Hepatocyte (in vitro differentiated cells): Measurements from ENCODE around the gene LATS2. TPM values are rescaled to one million over a fixed set of nuclear protein-coding genes. Genes with fewer than 3 reads are reported as not detected.
A peak's percentile ranks its signal among the peaks of the same experiment; 100 is the strongest.

Experiments used
- DNase-seq: peaks from one replicate; pipeline ENCODE4 v3.0.0-alpha.2; 2016; ENCODE audit warnings: low spot score
- H2AFZ ChIP-seq: fragments of 200-600 bp; sonication (generic); 2 replicates; pipeline ENCODE4 v1.6.0; 2016; ENCODE audit warnings: antibody characterized with exemption, mild to moderate bottlenecking
- H3K27ac ChIP-seq: fragments of 200-600 bp; sonication (generic); 2 replicates; pipeline ENCODE4 v1.5.1; 2016; ENCODE audit warnings: mild to moderate bottlenecking
- H3K27me3 ChIP-seq: fragments of 200-600 bp; sonication (generic); 2 replicates; pipeline ENCODE4 v1.6.1; 2016
- H3K36me3 ChIP-seq: fragments of 200-600 bp; sonication (generic); replicated peaks from 2 replicates; pipeline ENCODE4 v1.5.1; 2016; ENCODE audit warnings: low read depth; ENCODE audit not compliant: insufficient read depth
- H3K4me1 ChIP-seq: fragments of 200-600 bp; sonication (generic); 2 replicates; pipeline ENCODE4 v1.5.1; 2016; ENCODE audit warnings: mild to moderate bottlenecking, moderate library complexity; ENCODE audit not compliant: insufficient read depth
- H3K4me2 ChIP-seq: fragments of 200-600 bp; sonication (generic); 2 replicates; pipeline ENCODE4 v1.6.0; 2016
- H3K4me3 ChIP-seq: fragments of 200-600 bp; sonication (generic); 2 replicates; pipeline ENCODE4 v1.5.1; 2016; ENCODE audit warnings: mild to moderate bottlenecking
- H3K79me2 ChIP-seq: fragments of 200-600 bp; sonication (generic); 2 replicates; pipeline ENCODE4 v1.6.0; 2017; ENCODE audit warnings: mild to moderate bottlenecking
- H3K9me2 ChIP-seq: fragments of 200-600 bp; sonication (generic); replicated peaks from 2 replicates; pipeline ENCODE4 v1.6.0; 2017; ENCODE audit warnings: mild to moderate bottlenecking; ENCODE audit not compliant: insufficient read depth
- H3K9me3 ChIP-seq: fragments of 200-600 bp; sonication (generic); 2 replicates; pipeline ENCODE4 v1.5.1; 2016; ENCODE audit warnings: low read depth, mild to moderate bottlenecking
- H4K20me1 ChIP-seq: fragments of 200-600 bp; sonication (generic); 2 replicates; pipeline ENCODE4 v1.6.0; 2016; ENCODE audit warnings: mild to moderate bottlenecking; ENCODE audit not compliant: insufficient read depth, poor library complexity, severe bottlenecking
- EZH2 ChIP-seq: fragments of 200-600 bp; sonication (generic); IDR thresholded peaks from 2 replicates; pipeline ENCODE4 v1.6.1; 2016; ENCODE audit warnings: antibody characterized with exemption, mild to moderate bottlenecking, borderline replicate concordance
- EZH2phosphoT487 ChIP-seq: fragments of 200-600 bp; sonication (generic); IDR thresholded peaks from one replicate; pipeline ENCODE4 v1.6.1; 2018; ENCODE audit warnings: antibody characterized with exemption, mild to moderate bottlenecking, low read depth, moderate library complexity; ENCODE audit not compliant: unreplicated experiment, severe bottlenecking
- WGBS: methylation state at CpG from one replicate; pipeline ENCODE4 v1.1.6; 2016; ENCODE audit warnings: low lambda C conversion rate; ENCODE audit errors: missing lambda C conversion rate; 5-methylcytosine and 5-hydroxymethylcytosine counted together
- polyA plus RNA-seq: library from polyadenylated mRNA; unstranded; fragments of >200 nt; fragmentation: Nextera tagmentation; extraction: Ambion mirVana; gene quantifications from 2 replicates; pipeline ENCODE4 v1.2.1, GENCODE V29; 2016
- total RNA-seq: library from RNA; depleted of rRNA; stranded (reverse); fragments of >200 nt; gene quantifications from 2 replicates; pipeline ENCODE4 v1.2.3, GENCODE V29; 2014
- TF ChIP-seq, protein P1 (sequence below): fragments of 200-600 bp; sonication (generic); IDR thresholded peaks from 2 replicates; pipeline ENCODE4 v1.5.1; 2016; ENCODE audit warnings: antibody characterized with exemption, mild to moderate bottlenecking; ENCODE audit not compliant: poor library complexity

Gene LATS2
- total and polyA plus RNA-seq, 2 experiments from 2014 or later, result 6.2 to 15.5 TPM

DNA sequence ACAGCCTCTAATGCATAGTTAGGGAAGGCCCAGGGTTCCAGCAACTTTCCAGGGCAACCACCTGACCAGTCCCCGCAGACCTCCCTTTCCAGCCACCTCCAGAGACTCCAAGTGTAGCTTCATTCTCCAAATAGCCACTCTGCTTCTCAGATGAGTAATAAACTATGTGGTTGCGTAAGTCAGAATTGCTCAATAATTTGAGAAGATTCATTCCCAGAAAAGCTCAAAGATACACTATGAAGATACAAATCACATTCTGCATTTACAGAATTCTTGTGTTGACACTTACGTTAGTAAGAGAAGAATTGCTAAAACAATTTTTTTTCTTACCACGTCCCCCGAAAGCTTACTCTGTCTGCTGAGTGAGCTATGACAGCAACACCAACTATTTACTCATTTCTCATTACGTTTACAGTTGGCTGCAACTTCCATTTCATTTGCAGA lies 8.2 kb upstream of the LATS2 start:
- Histone ChIP-seq H3K4me2 (peak overlapping the region; percentile 17), H3K4me1 (peaks cover 4% of the 10 kb centered on the region), H3K9me2 (no peaks in the 10 kb centered on the region), H3K27ac (peak overlapping the region; percentile 41), H3K9me3 (no peaks in the 10 kb centered on the region), H4K20me1 (no peaks in the 10 kb centered on the region), H3K79me2 (no peaks in the 10 kb centered on the region), H3K4me3 (no peak overlapping the region), H3K27me3 (no peaks in the 10 kb centered on the region), H2AFZ (no peak overlapping the region), H3K36me3 (no peaks in the 10 kb centered on the region)
- TF ChIP-seq EZH2 (no peak), EZH2phosphoT487 (no peak)
- TF ChIP-seq, protein P1, sequence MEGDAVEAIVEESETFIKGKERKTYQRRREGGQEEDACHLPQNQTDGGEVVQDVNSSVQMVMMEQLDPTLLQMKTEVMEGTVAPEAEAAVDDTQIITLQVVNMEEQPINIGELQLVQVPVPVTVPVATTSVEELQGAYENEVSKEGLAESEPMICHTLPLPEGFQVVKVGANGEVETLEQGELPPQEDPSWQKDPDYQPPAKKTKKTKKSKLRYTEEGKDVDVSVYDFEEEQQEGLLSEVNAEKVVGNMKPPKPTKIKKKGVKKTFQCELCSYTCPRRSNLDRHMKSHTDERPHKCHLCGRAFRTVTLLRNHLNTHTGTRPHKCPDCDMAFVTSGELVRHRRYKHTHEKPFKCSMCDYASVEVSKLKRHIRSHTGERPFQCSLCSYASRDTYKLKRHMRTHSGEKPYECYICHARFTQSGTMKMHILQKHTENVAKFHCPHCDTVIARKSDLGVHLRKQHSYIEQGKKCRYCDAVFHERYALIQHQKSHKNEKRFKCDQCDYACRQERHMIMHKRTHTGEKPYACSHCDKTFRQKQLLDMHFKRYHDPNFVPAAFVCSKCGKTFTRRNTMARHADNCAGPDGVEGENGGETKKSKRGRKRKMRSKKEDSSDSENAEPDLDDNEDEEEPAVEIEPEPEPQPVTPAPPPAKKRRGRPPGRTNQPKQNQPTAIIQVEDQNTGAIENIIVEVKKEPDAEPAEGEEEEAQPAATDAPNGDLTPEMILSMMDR, result no peak
- WGBS, result 45% methylated on average over 6 of the region's 6 CpGs
- DNase-seq, result peak; percentile 72

DNA sequence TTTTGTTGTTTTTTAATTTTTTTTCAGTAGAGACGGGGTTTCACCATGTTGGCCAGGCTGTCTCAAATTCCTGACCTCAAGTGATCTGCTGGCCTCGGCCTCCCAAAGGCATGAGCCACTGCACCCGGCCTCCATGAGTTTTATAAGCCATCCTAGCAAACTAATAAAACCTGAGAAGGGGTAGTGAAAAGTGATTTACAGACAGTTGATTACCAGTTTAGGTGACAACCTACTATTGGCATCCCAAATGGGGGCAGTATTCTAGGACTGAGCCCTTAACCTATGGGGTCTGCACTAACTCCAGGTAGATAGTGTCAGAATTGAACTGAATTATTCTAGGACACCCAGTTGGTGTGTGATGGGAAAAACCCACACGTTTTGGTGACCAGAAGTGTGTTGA lies 6.5 kb upstream of the LATS2 start:
- Histone ChIP-seq H3K4me2 (no peak overlapping the region), H3K9me2 (no peaks in the 10 kb centered on the region), H3K4me3 (no peak overlapping the region), H3K27ac (no peak overlapping the region), H3K9me3 (no peaks in the 10 kb centered on the region), H3K36me3 (no peaks in the 10 kb centered on the region), H3K27me3 (no peaks in the 10 kb centered on the region), H4K20me1 (no peaks in the 10 kb centered on the region), H3K4me1 (peaks cover 4% of the 10 kb centered on the region), H2AFZ (no peak overlapping the region), H3K79me2 (no peaks in the 10 kb centered on the region)
- TF ChIP-seq, protein P1, result no peak
- TF ChIP-seq EZH2phosphoT487, result no peak
- no peak for TF ChIP-seq EZH2
- WGBS, result 73% methylated on average over 4 of the region's 4 CpGs
- no peak for DNase-seq

DNA sequence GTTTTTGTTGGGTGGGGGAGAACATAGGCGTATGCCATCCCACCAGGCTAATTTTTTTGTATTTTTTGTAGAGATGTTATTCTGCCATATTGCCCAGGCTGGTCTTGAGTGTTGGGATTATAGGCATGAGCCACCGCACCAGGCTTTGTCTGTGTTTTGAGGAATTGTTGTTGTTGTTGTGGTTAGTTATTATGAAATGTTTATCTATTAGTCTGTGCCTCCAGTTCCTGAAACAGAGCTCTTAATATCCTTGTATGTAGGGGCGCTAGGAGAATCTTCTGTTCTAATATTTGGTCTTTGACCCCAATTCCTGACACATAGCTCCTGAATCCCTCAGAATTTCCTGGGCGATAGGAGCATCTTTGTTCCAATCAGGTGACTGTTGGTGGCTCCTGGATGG lies 5.6 kb upstream of the LATS2 start:
- Histone ChIP-seq H3K4me1 (peaks cover 4% of the 10 kb centered on the region), H4K20me1 (no peaks in the 10 kb centered on the region), H3K79me2 (no peaks in the 10 kb centered on the region), H3K4me3 (no peak overlapping the region), H3K9me2 (no peaks in the 10 kb centered on the region), H3K9me3 (no peaks in the 10 kb centered on the region), H3K27ac (no peak overlapping the region), H3K36me3 (no peaks in the 10 kb centered on the region), H3K27me3 (no peaks in the 10 kb centered on the region), H3K4me2 (no peak overlapping the region), H2AFZ (no peak overlapping the region)
- no peak for TF ChIP-seq EZH2phosphoT487
- TF ChIP-seq, protein P1, result no peak
- no peak for TF ChIP-seq EZH2
- 98% methylated on average over 4 of the region's 4 CpGs for WGBS
- no peak for DNase-seq

DNA sequence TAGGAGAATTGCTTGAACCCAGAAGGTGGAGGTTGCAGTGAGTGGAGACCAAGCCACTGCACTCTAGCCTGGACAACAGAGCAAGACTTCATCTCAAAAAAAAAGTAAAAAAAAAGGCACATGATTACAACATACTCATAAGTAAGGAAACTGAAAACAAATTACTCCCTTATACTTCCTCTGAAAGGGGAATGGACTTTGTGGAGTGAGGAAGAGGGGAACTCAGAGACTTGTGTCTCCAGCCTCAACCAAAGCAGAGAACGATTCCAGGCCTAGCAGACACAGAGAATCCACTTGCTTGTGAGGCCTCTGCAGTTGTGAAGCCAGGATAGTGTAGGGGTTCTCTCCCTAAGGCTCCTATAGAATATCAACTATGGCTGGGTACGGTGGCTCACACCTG lies 4.3 kb upstream of the LATS2 start:
- H3K4me1 ChIP-seq, result peaks cover 7% of the 10 kb centered on the region
- no peaks in the 10 kb centered on the region for H3K9me2 ChIP-seq
- TF ChIP-seq EZH2phosphoT487, result no peak
- H3K36me3 ChIP-seq, result no peaks in the 10 kb centered on the region
- H3K4me2 ChIP-seq, result no peak overlapping the region
- no peaks in the 10 kb centered on the region for H3K79me2 ChIP-seq
- H4K20me1 ChIP-seq, result no peaks in the 10 kb centered on the region
- no peak overlapping the region for H2AFZ ChIP-seq
- no peaks in the 10 kb centered on the region for H3K27me3 ChIP-seq
- no peak overlapping the region for H3K4me3 ChIP-seq
- DNase-seq, result no peak
- 98% methylated on average over 2 of the region's 2 CpGs for WGBS
- no peaks in the 10 kb centered on the region for H3K9me3 ChIP-seq
- H3K27ac ChIP-seq, result no peak overlapping the region
